Left lung (tissue), 10 donors: ENCODE results near the gene CAPZB. TPM values are rescaled to one million over a fixed set of nuclear protein-coding genes. Genes with fewer than 3 reads are reported as not detected.
A peak's percentile ranks its signal among the peaks of the same experiment; 100 is the strongest.

ENCODE experiments used
- ATAC-seq: fragments of 200-7000 bp; cut with Tn5 transposase; one replicate; pipeline ENCODE4 v1.9.1; 2020; ENCODE audit warnings: moderate library complexity
- DNase-seq, 4 donors: peaks; one replicate each; pipeline ENCODE4 v3.0.0-alpha.2; 2013 to 2020
- H3K27ac ChIP-seq, 2 donors: fragments of 200-600 bp; sonication (generic) in 1 of 2; one replicate each; pipeline versions ENCODE4 v1.5.0 to v1.8.0; 2020 to 2021
- H3K27me3 ChIP-seq, 2 donors: fragments of 200-600 bp; sonication (generic) in 1 of 2; one replicate each; pipeline versions ENCODE4 v1.5.0 to v1.8.0; 2020 to 2021
- H3K36me3 ChIP-seq, 2 donors: fragments of 200-600 bp; sonication (generic) in 1 of 2; one replicate each; pipeline versions ENCODE4 v1.5.0 to v1.8.0; 2020 to 2021
- H3K4me1 ChIP-seq, 2 donors: fragments of 200-600 bp; one replicate each; pipeline ENCODE4 v1.8.0; 2021
- H3K4me3 ChIP-seq, 2 donors: fragments of 200-600 bp; sonication (generic) in 1 of 2; one replicate each; pipeline versions ENCODE4 v1.5.0 to v1.8.0; 2020 to 2021; ENCODE audit warnings: mild to moderate bottlenecking in 1 of 2
- H3K9me3 ChIP-seq, 2 donors: fragments of 200-600 bp; sonication (generic) in 1 of 2; one replicate each; pipeline versions ENCODE4 v1.5.0 to v1.8.0; 2020 to 2021
- intact Hi-C, 2 donors: fragments of 100-400 bp; cut with DNase I; formaldehyde crosslinking; loops; one replicate each; pipeline versions ENCODE4 v1.11.2 to v1.14.2; 2022
- polyA plus RNA-seq, 6 donors: library from polyadenylated mRNA; unstranded; fragments of 120-200 nt; gene quantifications; one replicate each; pipeline ENCODE4 v1.2.1, GENCODE V29; 2013; ENCODE audit not compliant: insufficient read length in 6 of 6
- total RNA-seq, 2 donors: library from RNA; stranded (reverse); fragmentation: NEBNext Ultra II Directional; extraction: Animal tissue kit (Norgen Biotek cat#: 25700); gene quantifications; one replicate each; pipeline ENCODE4 v1.2.1, GENCODE V29; 2021
- TF ChIP-seq, protein P1 (sequence below), 2 donors: fragments of 200-600 bp; sonication (generic) in 1 of 2; IDR thresholded peaks; one replicate each; pipeline versions ENCODE4 v1.5.0 to v1.8.0; 2021; ENCODE audit warnings: antibody characterized with exemption in 2 of 2
- donor health status: DM: no; HTN: yes; CAD: no.
- donor health status: DM: no; HTN: no; CAD: no.

The CAPZB gene
- total and polyA plus RNA-seq, 8 donors, result 223 to 327 (median 256) TPM

DNA sequence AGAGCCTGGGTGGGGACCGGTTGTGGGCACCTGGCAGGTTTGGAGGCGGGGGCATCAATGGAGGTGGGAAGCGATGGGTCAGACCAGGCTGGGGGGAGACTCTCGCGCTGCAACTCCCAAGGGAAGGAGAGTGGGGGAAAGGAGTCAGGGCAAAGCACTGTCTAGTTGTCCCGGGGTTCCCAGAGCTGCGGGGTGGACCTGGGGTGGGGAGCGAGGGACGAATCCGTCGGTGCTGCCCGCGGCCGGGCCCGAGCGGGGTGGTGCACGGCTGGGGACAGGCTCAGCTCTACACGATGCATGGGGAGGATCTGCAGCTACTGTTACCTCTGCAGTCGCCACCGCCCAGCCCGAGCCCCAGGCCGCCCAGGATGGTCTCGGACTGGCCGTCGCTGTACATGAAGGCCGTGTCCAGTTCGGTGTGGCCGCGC lies 173.8 kb downstream of the CAPZB start:
- Histone ChIP-seq H3K27ac (peak overlapping the region in 1 of 2 donors; percentile 89), H3K27me3 (no peaks in the 10 kb centered on the region), H3K4me3 (peak overlapping the region; percentile 86 to 94), H3K9me3 (no peaks in the 10 kb centered on the region), H3K36me3 (peaks cover 0 to 20% of the 10 kb centered on the region in 2 donors), H3K4me1 (peaks cover 16 to 51% of the 10 kb centered on the region in 2 donors)
- TF ChIP-seq, protein P1, sequence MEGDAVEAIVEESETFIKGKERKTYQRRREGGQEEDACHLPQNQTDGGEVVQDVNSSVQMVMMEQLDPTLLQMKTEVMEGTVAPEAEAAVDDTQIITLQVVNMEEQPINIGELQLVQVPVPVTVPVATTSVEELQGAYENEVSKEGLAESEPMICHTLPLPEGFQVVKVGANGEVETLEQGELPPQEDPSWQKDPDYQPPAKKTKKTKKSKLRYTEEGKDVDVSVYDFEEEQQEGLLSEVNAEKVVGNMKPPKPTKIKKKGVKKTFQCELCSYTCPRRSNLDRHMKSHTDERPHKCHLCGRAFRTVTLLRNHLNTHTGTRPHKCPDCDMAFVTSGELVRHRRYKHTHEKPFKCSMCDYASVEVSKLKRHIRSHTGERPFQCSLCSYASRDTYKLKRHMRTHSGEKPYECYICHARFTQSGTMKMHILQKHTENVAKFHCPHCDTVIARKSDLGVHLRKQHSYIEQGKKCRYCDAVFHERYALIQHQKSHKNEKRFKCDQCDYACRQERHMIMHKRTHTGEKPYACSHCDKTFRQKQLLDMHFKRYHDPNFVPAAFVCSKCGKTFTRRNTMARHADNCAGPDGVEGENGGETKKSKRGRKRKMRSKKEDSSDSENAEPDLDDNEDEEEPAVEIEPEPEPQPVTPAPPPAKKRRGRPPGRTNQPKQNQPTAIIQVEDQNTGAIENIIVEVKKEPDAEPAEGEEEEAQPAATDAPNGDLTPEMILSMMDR (IDR thresholded peaks at IDR 0.05), result no peak
- ATAC-seq (peak; percentile 14), DNase-seq (no peak)
- intact Hi-C loops, result no loop called here

DNA sequence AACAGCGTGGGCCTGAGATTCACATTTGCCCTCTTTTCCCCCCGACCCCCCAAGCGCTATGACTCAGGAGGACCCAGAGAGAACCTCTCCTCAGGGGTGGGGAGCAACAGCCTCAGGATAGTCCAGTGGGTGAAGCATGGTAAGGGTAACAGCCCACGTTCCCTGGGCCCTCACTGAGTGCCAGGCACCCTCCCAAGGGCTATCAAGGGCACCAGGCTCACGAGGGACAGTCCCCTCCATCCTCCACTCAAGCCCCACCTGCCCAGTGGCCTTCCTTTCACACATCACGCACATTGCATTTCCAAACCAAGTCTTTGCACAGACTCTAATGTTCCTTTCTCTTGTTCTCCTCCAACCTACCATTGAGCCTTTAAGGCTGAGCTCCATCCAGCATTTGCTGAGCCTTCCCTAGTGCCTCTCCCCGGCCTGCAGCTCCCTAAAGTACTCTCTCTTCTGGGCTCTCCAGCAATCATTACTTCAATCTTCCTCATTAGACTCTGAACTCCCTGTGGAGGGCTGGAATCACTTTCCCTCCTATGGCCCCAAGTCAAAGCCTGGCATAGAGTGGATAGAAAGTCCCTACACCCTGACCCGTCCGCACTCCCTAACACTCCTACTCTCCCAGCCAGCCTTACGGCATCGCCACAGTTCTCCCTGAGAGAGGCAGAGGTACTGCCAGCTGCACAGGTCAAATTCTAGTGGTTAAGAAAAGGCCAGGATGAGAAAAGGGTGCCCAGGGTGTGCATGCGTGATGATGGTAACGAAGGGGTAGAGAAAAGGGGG lies 174.4 kb downstream of the CAPZB start:
- peak; percentile 8 for ATAC-seq

DNA sequence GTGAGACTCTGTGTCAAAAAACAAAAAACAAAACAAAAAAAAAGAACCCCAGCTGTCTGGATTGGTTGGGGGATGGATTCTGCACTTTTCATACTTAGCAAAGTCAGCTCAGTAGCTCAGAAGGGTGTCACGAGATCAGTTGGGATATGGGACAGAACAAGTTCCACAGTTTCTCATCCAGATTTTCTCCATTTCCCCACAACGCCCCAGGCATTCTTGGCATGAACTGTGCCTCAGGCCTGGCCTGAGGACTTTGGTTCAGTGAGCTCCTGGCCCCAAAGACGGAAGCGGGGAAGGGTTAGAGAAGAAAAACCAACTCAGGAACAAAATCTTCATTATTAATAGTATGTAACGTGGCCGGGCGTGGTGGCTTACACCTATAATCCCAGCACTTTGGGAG lies 175.3 kb downstream of the CAPZB start:
- Histone ChIP-seq H3K27ac (no peak overlapping the region), H3K36me3 (peaks cover 0 to 35% of the 10 kb centered on the region in 2 donors)
- intact Hi-C loops, result no loop called here

More for the DNA sequence above, 174.4 kb downstream of the CAPZB start:
- H3K9me3 ChIP-seq, result no peaks in the 10 kb centered on the region
- intact Hi-C loops, result no loop called here
- no peak overlapping the region for H3K27ac ChIP-seq
- no peaks in the 10 kb centered on the region for H3K27me3 ChIP-seq
- H3K4me3 ChIP-seq, result peak overlapping the region; percentile 86 to 94
- TF ChIP-seq, protein P1 (IDR thresholded peaks at IDR 0.05), result no peak
- H3K4me1 ChIP-seq, result peaks cover 16 to 45% of the 10 kb centered on the region in 2 donors
- DNase-seq, result peak in 1 of 4 donors; percentile 11
- peaks cover 0 to 26% of the 10 kb centered on the region in 2 donors for H3K36me3 ChIP-seq

DNA sequence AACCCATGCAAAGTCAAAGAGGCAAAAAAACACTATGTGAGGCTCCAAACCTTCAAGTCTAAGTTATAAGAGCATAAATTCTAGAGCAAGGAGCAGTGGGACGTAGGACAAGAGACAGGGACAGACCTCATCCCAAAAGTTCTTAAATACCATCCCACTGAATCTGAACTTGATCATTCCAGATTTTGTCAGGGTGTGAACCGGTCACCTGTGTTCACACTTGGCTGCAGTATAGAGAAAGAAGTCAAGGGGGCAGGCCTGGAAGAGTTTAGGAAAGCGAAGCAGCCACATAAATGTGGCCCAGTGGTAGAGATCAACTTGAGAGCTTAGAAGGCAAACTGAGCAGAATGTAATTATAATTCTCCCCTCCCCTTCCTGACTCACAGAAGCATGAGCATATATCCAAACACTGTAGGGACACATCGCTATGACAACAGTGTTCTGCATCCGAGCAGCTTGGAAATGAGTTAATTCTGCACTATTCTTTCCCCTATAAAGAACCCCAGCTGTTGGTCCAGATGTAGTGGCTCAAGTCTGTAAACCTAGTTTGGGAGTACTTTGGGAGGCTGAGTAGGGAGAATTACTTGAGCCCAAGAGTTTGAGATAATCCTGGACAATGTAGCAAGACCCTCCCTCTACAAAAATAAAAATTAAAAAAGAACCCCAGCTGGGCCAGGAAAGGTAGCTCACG lies 176.1 kb downstream of the CAPZB start:
- Histone ChIP-seq H3K9me3 (no peaks in the 10 kb centered on the region), H3K4me3 (no peak overlapping the region), H3K4me1 (peaks cover 13 to 28% of the 10 kb centered on the region in 2 donors), H3K36me3 (peaks cover 0 to 42% of the 10 kb centered on the region in 2 donors), H3K27me3 (no peaks in the 10 kb centered on the region), H3K27ac (no peak overlapping the region)
- intact Hi-C loops, result no loop called here
- DNase-seq (peak in 1 of 4 donors; percentile 17), ATAC-seq (no peak)
- TF ChIP-seq, protein P1 (IDR thresholded peaks at IDR 0.05), result no peak

More for the DNA sequence above, 175.3 kb downstream of the CAPZB start:
- H3K4me1 ChIP-seq, result peaks cover 13 to 36% of the 10 kb centered on the region in 2 donors
- H3K4me3 ChIP-seq, result no peak overlapping the region
- DNase-seq (no peak), ATAC-seq (no peak)
- TF ChIP-seq, protein P1 (IDR thresholded peaks at IDR 0.05), result no peak
- no peaks in the 10 kb centered on the region for H3K9me3 ChIP-seq
- no peaks in the 10 kb centered on the region for H3K27me3 ChIP-seq

DNA sequence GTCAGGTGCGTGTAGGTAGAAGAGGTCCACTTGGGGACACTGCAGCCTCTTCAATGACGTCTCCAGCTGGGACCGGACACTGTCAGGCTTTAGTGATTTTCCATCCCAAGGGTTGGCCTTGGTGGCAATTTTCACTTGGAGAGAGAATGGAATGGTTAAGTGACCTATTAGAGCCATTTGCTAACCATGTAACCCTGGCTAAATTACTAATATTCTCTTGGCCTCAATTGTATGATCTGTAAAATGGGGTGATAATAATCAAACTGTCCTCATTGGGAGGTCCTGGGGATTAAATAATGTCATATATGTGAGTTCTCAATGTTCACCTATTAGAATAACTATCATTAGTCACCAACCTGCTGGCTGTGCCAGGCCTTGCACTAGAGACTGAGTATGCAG lies 176.8 kb downstream of the CAPZB start:
- Histone ChIP-seq H3K4me1 (peaks cover 13 to 21% of the 10 kb centered on the region in 2 donors), H3K9me3 (no peaks in the 10 kb centered on the region), H3K27ac (no peak overlapping the region), H3K27me3 (no peaks in the 10 kb centered on the region), H3K4me3 (no peak overlapping the region), H3K36me3 (peaks cover 0 to 50% of the 10 kb centered on the region in 2 donors)
- ATAC-seq (no peak), DNase-seq (no peak)
- intact Hi-C loops, result no loop called here
- TF ChIP-seq, protein P1 (IDR thresholded peaks at IDR 0.05), result no peak
